LHCN-M2 (cell line): Measurements from ENCODE around the gene CDKN2B-AS1. TPM values are rescaled to one million over a fixed set of nuclear protein-coding genes. Genes with fewer than 3 reads are reported as not detected.
"Not testable (repeated sequence)": the region's sequence is repeated elsewhere in the genome, so short reads cannot be mapped to it uniquely, and the experiment has no call there.

ENCODE experiments used
- DNase-seq: peaks from one replicate; pipeline ENCODE4 v3.0.0-alpha.2; 2012; ENCODE audit warnings: low read depth
- polyA plus RNA-seq: library from polyadenylated mRNA; unstranded; fragments of >200 nt; gene quantifications from one replicate; pipeline ENCODE4 v1.2.1, GENCODE V29; 2012; ENCODE audit warnings: missing spikeins
- total RNA-seq: library from RNA; depleted of rRNA; stranded (reverse); fragments of >200 nt; gene quantifications from 2 replicates; pipeline ENCODE4 v1.2.3, GENCODE V29; 2014; rRNA removed

Gene CDKN2B-AS1
- 2.9 and 6.2 TPM in 2 replicates for total RNA-seq
- polyA plus RNA-seq, result 1.1 TPM

GRCh38 chr9:21994556-21995005, at the start of gene CDKN2B-AS1:
CDKN2B-AS1 (plus strand) TSS chr9:21994791.
- DNase-seq, result peak; percentile 83

- no peak for DNase-seq
Measured at GRCh38 chr9:21945606-21946005, 49.0 kb upstream of the CDKN2B-AS1 start.

- no peak for DNase-seq
Measured at GRCh38 chr9:21958833-21959232, 35.8 kb upstream of the CDKN2B-AS1 start.

GRCh38 chr9:21959268-21959667, 35.3 kb upstream of the CDKN2B-AS1 start:
- not testable (repeated sequence) for DNase-seq

- no peak for DNase-seq
Measured at GRCh38 chr9:21961569-21961968, 33.0 kb upstream of the CDKN2B-AS1 start.

GRCh38 chr9:21964925-21965385, 29.6 kb upstream of the CDKN2B-AS1 start:
- no peak for DNase-seq

GRCh38 chr9:21965401-21965951, 29.1 kb upstream of the CDKN2B-AS1 start:
- no peak for DNase-seq

- DNase-seq, result no peak
Measured at GRCh38 chr9:21966140-21966851, 28.3 kb upstream of the CDKN2B-AS1 start.

GRCh38 chr9:21967169-21967568, 27.4 kb upstream of the CDKN2B-AS1 start:
- DNase-seq, result no peak

- no peak for DNase-seq
Measured at GRCh38 chr9:21967702-21968101, 26.9 kb upstream of the CDKN2B-AS1 start.

- no peak for DNase-seq
Measured at GRCh38 chr9:21968331-21969010, 26.1 kb upstream of the CDKN2B-AS1 start.

- DNase-seq, result no peak
Measured at GRCh38 chr9:21969011-21969940, 25.3 kb upstream of the CDKN2B-AS1 start.

GRCh38 chr9:21969951-21970799, 24.4 kb upstream of the CDKN2B-AS1 start:
- no peak for DNase-seq

GRCh38 chr9:21970800-21971640, 23.6 kb upstream of the CDKN2B-AS1 start:
- DNase-seq, result no peak

GRCh38 chr9:21972361-21972760, 22.2 kb upstream of the CDKN2B-AS1 start:
- DNase-seq, result no peak

- peak; percentile 44 for DNase-seq
Measured at GRCh38 chr9:21974343-21974721, 20.3 kb upstream of the CDKN2B-AS1 start.

- DNase-seq, result peak; percentile 89
Measured at GRCh38 chr9:21974722-21975409, 19.7 kb upstream of the CDKN2B-AS1 start.

GRCh38 chr9:21976334-21976875, 18.2 kb upstream of the CDKN2B-AS1 start:
- no peak for DNase-seq

- no peak for DNase-seq
Measured at GRCh38 chr9:21982391-21982790, 12.2 kb upstream of the CDKN2B-AS1 start.
